ENCODE data around the gene TNFAIP8L1. TPM values are rescaled to one million over a fixed set of nuclear protein-coding genes. Genes with fewer than 3 reads are reported as not detected.

The TNFAIP8L1 gene
- total and polyA plus RNA-seq, 9 donors = 6.8 to 15.5 (median 12.9) TPM

GRCh38 chr19:4624733-4625362 lies 14.5 kb upstream of the TNFAIP8L1 start:
- no peak overlapping the region for H3K27ac ChIP-seq (ENCODE audit: low read length)
- no peaks in the 10 kb centered on the region for H3K36me3 ChIP-seq (ENCODE audit: control insufficient read depth, insufficient read depth, low read length)
- H3K27me3 ChIP-seq (ENCODE audit: control insufficient read depth, insufficient read depth, low read length) = peaks cover 6% of the 10 kb centered on the region
- H3K4me3 ChIP-seq (ENCODE audit: low read length) = no peak overlapping the region
- no CpG with 5 or more reads among the region's 6 CpGs for WGBS (ENCODE audit: insufficient coverage)
- H3K4me1 ChIP-seq (ENCODE audit: control insufficient read depth, insufficient read depth, low read length) = no peaks in the 10 kb centered on the region
- no peaks in the 10 kb centered on the region for H3K9me3 ChIP-seq (replicated peaks; ENCODE audit: control insufficient read depth, low read depth, low read length)
- no peak for DNase-seq

- Histone ChIP-seq H3K27me3 (ENCODE audit: control insufficient read depth, insufficient read depth, low read length) (no peaks in the 10 kb centered on the region), H3K4me1 (ENCODE audit: control insufficient read depth, insufficient read depth, low read length) (peaks cover 30% of the 10 kb centered on the region), H3K9me3 (replicated peaks; ENCODE audit: control insufficient read depth, low read depth, low read length) (no peaks in the 10 kb centered on the region), H3K36me3 (ENCODE audit: control insufficient read depth, insufficient read depth, low read length) (no peaks in the 10 kb centered on the region), H3K27ac (ENCODE audit: low read length) (no peak overlapping the region), H3K4me3 (ENCODE audit: low read length) (no peak overlapping the region)
- peak; percentile 71 for DNase-seq
- 45% methylated on average over 10 of the region's 14 CpGs for WGBS (ENCODE audit: insufficient coverage)
Observed at GRCh38 chr19:4633140-4633967, 6.0 kb upstream of the TNFAIP8L1 start.

DNA sequence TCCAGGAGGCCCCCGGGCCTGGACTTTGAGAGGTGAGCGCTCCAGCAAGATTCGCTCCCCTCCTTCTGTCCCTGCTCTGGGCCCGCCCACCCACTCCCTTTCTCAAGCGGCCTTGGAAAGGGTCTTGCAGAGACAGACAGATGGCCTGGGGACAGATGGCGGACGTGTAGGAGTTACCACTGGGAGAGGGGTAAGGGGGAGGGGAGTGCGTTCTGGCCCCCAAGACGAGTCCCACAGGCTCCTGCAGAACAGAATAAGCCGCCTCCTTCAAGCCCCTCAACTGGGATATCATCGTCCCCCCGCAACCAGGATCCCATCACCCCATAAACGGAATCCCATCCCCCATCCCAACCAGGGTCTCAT lies 3.6 kb upstream of the TNFAIP8L1 start:
- DNase-seq = peak; percentile 43

DNA sequence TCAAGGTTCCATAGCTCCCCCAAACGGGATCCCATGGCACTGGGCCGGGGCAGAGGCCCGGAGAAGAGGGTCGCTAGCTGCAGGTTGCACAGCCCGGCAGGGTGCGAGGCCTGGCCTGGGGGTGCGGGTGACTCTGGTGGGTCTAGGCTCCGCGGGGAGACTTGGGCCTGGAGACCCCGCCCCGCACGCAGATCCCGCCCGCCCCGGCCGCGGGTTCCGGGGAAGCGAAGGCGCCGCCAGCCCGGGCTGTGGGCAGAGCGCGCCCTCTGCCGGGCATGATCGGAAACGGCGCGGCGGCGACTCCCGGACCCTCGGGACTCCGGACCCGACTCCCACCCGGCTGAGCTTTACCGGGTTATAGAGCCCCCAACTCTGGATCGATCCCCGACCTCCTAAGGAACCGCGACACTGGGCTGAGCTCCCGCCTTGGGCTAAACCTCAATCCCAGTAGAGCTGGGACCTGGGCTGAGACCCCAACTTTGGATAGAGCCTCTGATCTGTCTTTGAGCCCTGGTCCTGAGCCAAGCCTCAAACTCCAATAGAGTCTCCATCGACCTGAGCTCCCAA lies 3.1 kb upstream of the TNFAIP8L1 start:
- H3K4me1 ChIP-seq (ENCODE audit: control insufficient read depth, insufficient read depth, low read length) = peaks cover 51% of the 10 kb centered on the region
- no peaks in the 10 kb centered on the region for H3K9me3 ChIP-seq (replicated peaks; ENCODE audit: control insufficient read depth, low read depth, low read length)
- peak overlapping the region; percentile 53 for H3K4me3 ChIP-seq (ENCODE audit: low read length)
- H3K27me3 ChIP-seq (ENCODE audit: control insufficient read depth, insufficient read depth, low read length) = no peaks in the 10 kb centered on the region
- peak; percentile 75 for DNase-seq
- H3K27ac ChIP-seq (ENCODE audit: low read length) = peak overlapping the region; percentile 35
- H3K36me3 ChIP-seq (ENCODE audit: control insufficient read depth, insufficient read depth, low read length) = no peaks in the 10 kb centered on the region
- under 1% methylated on average over 42 of the region's 43 CpGs for WGBS (ENCODE audit: insufficient coverage)

More for the DNA sequence above, 3.6 kb upstream of the TNFAIP8L1 start:
- H3K4me1 ChIP-seq (ENCODE audit: control insufficient read depth, insufficient read depth, low read length) = peaks cover 50% of the 10 kb centered on the region
- no peaks in the 10 kb centered on the region for H3K36me3 ChIP-seq (ENCODE audit: control insufficient read depth, insufficient read depth, low read length)
- H3K9me3 ChIP-seq (replicated peaks; ENCODE audit: control insufficient read depth, low read depth, low read length) = no peaks in the 10 kb centered on the region
- H3K27me3 ChIP-seq (ENCODE audit: control insufficient read depth, insufficient read depth, low read length) = no peaks in the 10 kb centered on the region
- peak overlapping the region; percentile 53 for H3K4me3 ChIP-seq (ENCODE audit: low read length)
- H3K27ac ChIP-seq (ENCODE audit: low read length) = no peak overlapping the region
- 11% methylated on average over 4 of the region's 13 CpGs for WGBS (ENCODE audit: insufficient coverage)

- no peaks in the 10 kb centered on the region for H3K36me3 ChIP-seq (ENCODE audit: control insufficient read depth, insufficient read depth, low read length)
- H3K4me3 ChIP-seq (ENCODE audit: low read length) = no peak overlapping the region
- 59% methylated on average over 6 of the region's 8 CpGs for WGBS (ENCODE audit: insufficient coverage)
- no peaks in the 10 kb centered on the region for H3K9me3 ChIP-seq (replicated peaks; ENCODE audit: control insufficient read depth, low read depth, low read length)
- no peak overlapping the region for H3K27ac ChIP-seq (ENCODE audit: low read length)
- peaks cover 53% of the 10 kb centered on the region for H3K4me1 ChIP-seq (ENCODE audit: control insufficient read depth, insufficient read depth, low read length)
- no peak for DNase-seq
- no peaks in the 10 kb centered on the region for H3K27me3 ChIP-seq (ENCODE audit: control insufficient read depth, insufficient read depth, low read length)
Observed at GRCh38 chr19:4636761-4637160, 2.6 kb upstream of the TNFAIP8L1 start.

GRCh38 chr19:4638317-4638716 lies 999 bp upstream of the TNFAIP8L1 start:
- H3K4me1 ChIP-seq (ENCODE audit: control insufficient read depth, insufficient read depth, low read length) = peaks cover 52% of the 10 kb centered on the region
- no peaks in the 10 kb centered on the region for H3K9me3 ChIP-seq (replicated peaks; ENCODE audit: control insufficient read depth, low read depth, low read length)
- peak; percentile 79 for DNase-seq
- peak overlapping the region; percentile 84 for H3K27ac ChIP-seq (ENCODE audit: low read length)
- no peak overlapping the region for H3K4me3 ChIP-seq (ENCODE audit: low read length)
- H3K27me3 ChIP-seq (ENCODE audit: control insufficient read depth, insufficient read depth, low read length) = no peaks in the 10 kb centered on the region
- H3K36me3 ChIP-seq (ENCODE audit: control insufficient read depth, insufficient read depth, low read length) = no peaks in the 10 kb centered on the region
- WGBS (ENCODE audit: insufficient coverage) = 54% methylated on average over 10 of the region's 11 CpGs

DNA sequence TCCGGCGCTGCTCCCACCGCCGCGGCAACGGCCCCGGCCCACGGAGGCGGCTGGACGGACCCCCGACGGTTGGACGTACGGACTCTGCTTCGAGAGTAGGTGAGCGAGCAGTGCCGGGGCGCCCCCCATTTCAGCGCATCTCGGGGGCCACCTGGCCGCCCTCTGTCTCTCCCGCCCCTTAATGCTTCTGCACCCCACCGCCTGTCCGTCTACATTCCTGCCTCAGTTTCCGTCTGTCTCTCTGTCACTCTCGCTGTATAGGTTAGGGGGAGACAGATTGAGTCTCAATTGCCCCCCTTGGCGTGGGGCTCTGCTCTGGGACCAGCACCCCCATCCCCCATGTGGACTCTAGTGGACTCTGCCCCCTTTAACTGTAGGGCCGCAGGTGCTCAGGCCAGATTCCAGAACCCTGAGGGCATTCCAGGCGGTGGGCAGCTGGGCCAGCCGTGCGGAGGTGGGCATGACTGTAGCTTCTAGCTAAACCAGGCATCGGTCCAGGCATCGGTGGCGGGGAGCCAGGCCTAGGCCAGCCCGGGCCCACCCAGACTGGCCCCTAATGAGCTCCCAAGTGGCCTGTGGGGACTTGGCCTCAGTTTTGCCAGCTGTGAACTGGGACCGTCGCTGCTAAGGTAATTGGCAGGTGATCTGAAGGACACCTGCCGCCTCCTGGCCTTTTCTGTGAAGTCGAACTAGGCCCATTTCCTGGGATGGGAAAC lies 373 bp downstream of the TNFAIP8L1 start:
- DNase-seq = peak; percentile 55
- Histone ChIP-seq H3K4me1 (ENCODE audit: control insufficient read depth, insufficient read depth, low read length) (peaks cover 42% of the 10 kb centered on the region), H3K9me3 (replicated peaks; ENCODE audit: control insufficient read depth, low read depth, low read length) (no peaks in the 10 kb centered on the region), H3K27ac (ENCODE audit: low read length) (peak overlapping the region; percentile 29), H3K27me3 (ENCODE audit: control insufficient read depth, insufficient read depth, low read length) (no peaks in the 10 kb centered on the region), H3K4me3 (ENCODE audit: low read length) (peak overlapping the region; percentile 62), H3K36me3 (ENCODE audit: control insufficient read depth, insufficient read depth, low read length) (no peaks in the 10 kb centered on the region)
- WGBS (ENCODE audit: insufficient coverage) = 10% methylated on average over 32 of the region's 39 CpGs

GRCh38 chr19:4640247-4641000 lies 1.1 kb downstream of the TNFAIP8L1 start:
- 67% methylated on average over 14 of the region's 17 CpGs for WGBS (ENCODE audit: insufficient coverage)
- DNase-seq = no peak

GRCh38 chr19:4641132-4641531 lies 1.8 kb downstream of the TNFAIP8L1 start:
- no peaks in the 10 kb centered on the region for H3K36me3 ChIP-seq (ENCODE audit: control insufficient read depth, insufficient read depth, low read length)
- peaks cover 34% of the 10 kb centered on the region for H3K4me1 ChIP-seq (ENCODE audit: control insufficient read depth, insufficient read depth, low read length)
- WGBS (ENCODE audit: insufficient coverage) = 74% methylated on average over 9 of the region's 14 CpGs
- no peaks in the 10 kb centered on the region for H3K9me3 ChIP-seq (replicated peaks; ENCODE audit: control insufficient read depth, low read depth, low read length)
- no peaks in the 10 kb centered on the region for H3K27me3 ChIP-seq (ENCODE audit: control insufficient read depth, insufficient read depth, low read length)
- no peak overlapping the region for H3K27ac ChIP-seq (ENCODE audit: low read length)
- DNase-seq = no peak
- peak overlapping the region; percentile 62 for H3K4me3 ChIP-seq (ENCODE audit: low read length)

More at GRCh38 chr19:4640247-4641000, 1.1 kb downstream of the TNFAIP8L1 start:
- H3K36me3 ChIP-seq (ENCODE audit: control insufficient read depth, insufficient read depth, low read length) = no peaks in the 10 kb centered on the region
- no peak overlapping the region for H3K27ac ChIP-seq (ENCODE audit: low read length)
- H3K9me3 ChIP-seq (replicated peaks; ENCODE audit: control insufficient read depth, low read depth, low read length) = no peaks in the 10 kb centered on the region
- H3K4me3 ChIP-seq (ENCODE audit: low read length) = peak overlapping the region; percentile 62
- H3K27me3 ChIP-seq (ENCODE audit: control insufficient read depth, insufficient read depth, low read length) = no peaks in the 10 kb centered on the region
- peaks cover 41% of the 10 kb centered on the region for H3K4me1 ChIP-seq (ENCODE audit: control insufficient read depth, insufficient read depth, low read length)

All from muscle of leg (tissue), 11 donors.